Erythroblast (primary cell): Measurements from ENCODE around the gene GPR137.

Experiments used
- GATA1 ChIP-seq: IDR thresholded peaks from 2 replicates; pipeline ENCODE4 v1.6.1; 2011; ENCODE audit warnings: low read depth, mild to moderate bottlenecking, control low read depth, low read length, moderate library complexity
- POLR2A ChIP-seq: IDR thresholded peaks from 2 replicates; pipeline ENCODE4 v1.6.1; 2011; ENCODE audit warnings: mild to moderate bottlenecking, low read length

DNA sequence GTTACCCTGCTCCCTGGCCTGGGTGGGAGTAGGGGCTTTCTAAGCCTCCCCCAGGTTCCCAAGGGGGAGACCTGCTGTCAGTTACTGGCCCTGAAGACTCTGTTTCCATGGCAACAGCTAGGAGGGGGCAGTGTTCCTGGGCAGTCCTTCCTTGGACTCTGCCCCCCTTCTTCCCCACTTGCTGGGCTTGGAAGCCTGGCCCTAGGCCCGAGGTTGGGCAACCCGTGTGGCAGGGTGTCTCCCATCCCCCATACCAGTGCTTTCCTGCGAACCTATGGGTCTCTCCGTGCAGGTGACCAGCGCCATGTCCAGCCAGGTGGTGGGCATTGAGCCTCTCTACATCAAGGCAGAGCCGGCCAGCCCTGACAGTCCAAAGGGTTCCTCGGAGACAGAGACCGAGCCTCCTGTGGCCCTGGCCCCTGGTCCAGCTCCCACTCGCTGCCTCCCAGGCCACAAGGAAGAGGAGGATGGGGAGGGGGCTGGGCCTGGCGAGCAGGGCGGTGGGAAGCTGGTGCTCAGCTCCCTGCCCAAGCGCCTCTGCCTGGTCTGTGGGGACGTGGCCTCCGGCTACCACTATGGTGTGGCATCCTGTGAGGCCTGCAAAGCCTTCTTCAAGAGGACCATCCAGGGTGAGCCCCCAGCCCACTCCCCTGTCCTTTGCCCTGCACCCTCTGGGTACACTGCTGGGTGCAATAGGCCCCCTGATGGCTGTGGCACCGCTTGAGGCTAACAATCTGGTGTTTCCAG is 21.4 kb downstream of the GPR137 start:
- TF ChIP-seq POLR2A (no peak), GATA1 (no peak)
